K562 (cell line): Measurements from ENCODE around the gene ZNF460. TPM values are rescaled to one million over a fixed set of nuclear protein-coding genes. Genes with fewer than 3 reads are reported as not detected.

ENCODE experiments used
- ARHGAP35 ChIP-seq: fragments of 450-650 bp; IDR thresholded peaks from 2 replicates; pipeline ENCODE4 v1.6.1; 2018; ENCODE audit not compliant: partially characterized antibody
- CBFA2T2 ChIP-seq: fragments of 450-650 bp; conservative IDR thresholded peaks from 2 replicates; pipeline ENCODE4 v1.6.1; 2017; ENCODE audit warnings: mild to moderate bottlenecking
- CSDE1 ChIP-seq, 2 experiments: fragments of 450-650 bp; IDR thresholded peaks; 2 replicates each; pipeline ENCODE4 v1.6.1; 2016; ENCODE audit warnings: mild to moderate bottlenecking in 1 of 2
- DACH1 ChIP-seq: fragments of 450-650 bp; IDR thresholded peaks from 2 replicates; pipeline ENCODE4 v1.6.1; 2018; ENCODE audit not compliant: partially characterized antibody
- ESRRB ChIP-seq: fragments of 250-450 bp; sonication (Bioruptor Pico); IDR thresholded peaks from 2 replicates; pipeline ENCODE4 v1.5.0; 2020; ENCODE audit warnings: mild to moderate bottlenecking, moderate library complexity, borderline replicate concordance
- MTA3 ChIP-seq: fragments of 450-650 bp; formaldehyde crosslinking; IDR thresholded peaks from 2 replicates; pipeline ENCODE4 v1.6.1; 2017; ENCODE audit warnings: mild to moderate bottlenecking, borderline replicate concordance
- MYC ChIP-seq, 2 experiments: fragments of 250-450 bp in 1 of 2; sonication (Bioruptor Pico) in 1 of 2; IDR thresholded peaks; 2 replicates each; pipeline versions ENCODE4 v1.5.1 to v1.6.1; 2012 to 2021; ENCODE audit warnings: low read depth in 2 of 2, borderline replicate concordance in 1 of 2, improper control_type of control experiment in 1 of 2, low read length in 1 of 2, mild to moderate bottlenecking in 1 of 2, moderate library complexity in 1 of 2
- NCOA6 ChIP-seq: fragments of 450-650 bp; IDR thresholded peaks from 2 replicates; pipeline ENCODE4 v1.6.1; 2017; ENCODE audit warnings: mild to moderate bottlenecking
- PTRF ChIP-seq: fragments of 450-650 bp; IDR thresholded peaks from 2 replicates; pipeline ENCODE4 v1.6.1; 2016; ENCODE audit warnings: mild to moderate bottlenecking, missing genetic modification characterization, missing compliant biosample characterization
- RB1 ChIP-seq: fragments of 450-650 bp; IDR thresholded peaks from 2 replicates; pipeline ENCODE4 v1.6.1; 2017; ENCODE audit warnings: low read depth, mild to moderate bottlenecking
- SAP30 ChIP-seq: fragments of 200-600 bp; sonication (generic); IDR thresholded peaks from 2 replicates; pipeline ENCODE4 v1.6.1; 2012; ENCODE audit warnings: borderline replicate concordance, low read depth, mild to moderate bottlenecking, moderate library complexity, low read length, control low read depth, inconsistent platforms; ENCODE audit not compliant: insufficient read depth, poor library complexity, severe bottlenecking
- ZBTB7A ChIP-seq: IDR thresholded peaks from 2 replicates; pipeline ENCODE4 v1.6.1; 2011; ENCODE audit warnings: low read depth, mild to moderate bottlenecking, low read length, moderate library complexity, borderline replicate concordance; ENCODE audit not compliant: control insufficient read depth
- ZNF165 ChIP-seq: fragments of 250-450 bp; sonication (Bioruptor Pico); IDR thresholded peaks from 2 replicates; pipeline ENCODE4 v1.4.0; 2020; ENCODE audit warnings: borderline replicate concordance
- ZNF197 ChIP-seq: fragments of 200-800 bp; sonication (Bioruptor generic); IDR thresholded peaks from 2 replicates; pipeline ENCODE4 v1.6.1; 2016; ENCODE audit warnings: low read depth, missing genetic modification characterization, missing compliant biosample characterization
- ZNF217 ChIP-seq: sonication (generic); formaldehyde crosslinking; IDR thresholded peaks from 2 replicates; pipeline ENCODE4 v1.8.0; 2022; ENCODE audit warnings: mild to moderate bottlenecking, missing genetic modification reagents
- ZNF347 ChIP-seq: fragments of 450-650 bp; formaldehyde crosslinking; IDR thresholded peaks from 2 replicates; pipeline ENCODE4 v1.4.0; 2020; ENCODE audit warnings: low read depth, mild to moderate bottlenecking, moderate library complexity
- polyA plus RNA-seq, 8 experiments: library from polyadenylated mRNA; depleted of rRNA in 4 of 8; stranded (reverse) in 5 of 8; unstranded in 3 of 8; fragments of >200 nt; fragmentation: Nextera tagmentation in 2 of 8; fragmentation: Illumina TruSeq in 1 of 8; extraction: Ambion mirVana in 2 of 8; extraction: Trizol in 1 of 8; gene quantifications; 2 replicates each; pipeline versions ENCODE4 v1.2.1 to v1.2.3, GENCODE V29; 2011 to 2014; ENCODE audit warnings: inconsistent platforms in 1 of 8, missing spikeins in 1 of 8
- total RNA-seq, 7 experiments: library from RNA; depleted of rRNA in 6 of 7; stranded (reverse); fragments of >200 nt in 6 of 7; fragmentation: Illumina TruSeq in 2 of 7; extraction: Trizol in 2 of 7; gene quantifications; 2 replicates each; pipeline versions ENCODE4 v1.2.1 to v1.2.3, GENCODE V29; 2011 to 2021; ENCODE audit warnings: low replicate concordance in 1 of 7
- TF ChIP-seq, protein P1 (sequence below): conservative IDR thresholded peaks from 2 replicates; pipeline ENCODE4 v1.6.1; 2011; ENCODE audit warnings: low read depth, mild to moderate bottlenecking, low read length; ENCODE audit not compliant: control insufficient read depth
- TF ChIP-seq, protein P2 (sequence below): sonication (generic); formaldehyde crosslinking; IDR thresholded peaks from 2 replicates; pipeline ENCODE4 v1.8.0; 2022; ENCODE audit warnings: missing genetic modification reagents, mild to moderate bottlenecking, borderline replicate concordance
- TF ChIP-seq, protein P3 (sequence below): fragments of 250-450 bp; sonication (Bioruptor Pico); IDR thresholded peaks from 2 replicates; pipeline ENCODE4 v1.9.0; 2021; ENCODE audit warnings: mild to moderate bottlenecking, inconsistent platforms
- TF ChIP-seq, protein P4 (sequence below): fragments of 250-450 bp; sonication (Bioruptor Pico); IDR thresholded peaks from 2 replicates; pipeline ENCODE4 v1.8.0; 2021; ENCODE audit warnings: moderate library complexity, mild to moderate bottlenecking, inconsistent platforms

The ZNF460 gene
- total and polyA plus RNA-seq, 9 of the 15 experiments (the other 6 are each of a cell fraction or from before 2014, with no cell fraction given): 0.45 to 36.2 (median 16.6) TPM

DNA sequence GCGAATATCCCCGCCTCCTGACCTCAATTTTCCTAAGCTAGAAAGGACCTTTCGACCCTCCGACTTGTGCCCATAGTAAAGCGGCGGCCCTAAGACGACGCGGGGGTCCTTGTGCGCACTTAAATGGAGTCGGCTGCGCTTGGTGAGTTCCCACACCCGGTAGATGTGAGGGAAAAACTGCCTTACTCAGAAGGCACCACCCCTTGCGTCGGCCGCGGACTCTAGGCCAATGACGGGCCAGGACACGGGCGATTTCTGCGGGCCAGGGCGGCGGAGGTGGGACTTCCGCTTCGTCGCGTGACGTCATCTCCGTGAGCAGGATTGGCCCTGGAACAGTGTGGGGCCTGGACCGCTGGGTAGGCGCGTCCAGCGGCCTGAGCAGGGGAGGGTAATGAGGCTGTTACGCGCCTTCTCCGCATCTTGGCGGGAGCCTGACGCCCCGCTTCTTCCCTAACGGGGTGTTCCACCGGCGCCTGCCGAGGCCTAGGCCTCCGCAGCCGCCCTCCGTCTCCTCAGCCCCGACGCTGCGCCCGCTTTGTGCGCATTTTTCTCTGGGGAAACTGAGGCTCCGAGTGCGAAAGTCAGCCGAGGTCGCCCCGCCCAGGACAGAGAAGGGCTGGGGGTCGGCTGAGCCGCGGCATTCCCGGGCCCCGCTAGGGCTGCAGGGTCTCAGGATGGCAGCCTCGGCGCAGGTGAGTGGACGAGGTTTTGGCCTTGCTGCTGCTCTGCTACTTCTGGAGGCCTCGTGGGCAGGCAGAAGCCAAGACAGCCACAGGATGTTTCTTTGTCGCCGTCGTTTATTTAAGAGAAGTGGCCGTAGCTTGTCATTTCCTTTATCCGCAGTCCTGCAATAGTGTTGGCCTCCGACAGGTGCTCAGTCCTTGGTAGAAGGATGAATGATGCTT, 40.1 kb downstream of the ZNF460 start, which contains the start of gene ZNF543 (continued):
- TF ChIP-seq ZBTB7A: no peak
- TF ChIP-seq PTRF (tag): no peak
- peak in 1 of 2 experiments; percentile 34; a peak in 1 of 4 replicates for TF ChIP-seq CSDE1 (IDR thresholded peaks at IDR 0.05)
- no peak for TF ChIP-seq ARHGAP35
- no peak for TF ChIP-seq ZNF217
- peak; percentile 35; the same call in 1 of the 2 replicates for TF ChIP-seq ZNF165 (CRISPR knock-in tag)
- no peak for TF ChIP-seq NCOA6
- TF ChIP-seq, protein P1, sequence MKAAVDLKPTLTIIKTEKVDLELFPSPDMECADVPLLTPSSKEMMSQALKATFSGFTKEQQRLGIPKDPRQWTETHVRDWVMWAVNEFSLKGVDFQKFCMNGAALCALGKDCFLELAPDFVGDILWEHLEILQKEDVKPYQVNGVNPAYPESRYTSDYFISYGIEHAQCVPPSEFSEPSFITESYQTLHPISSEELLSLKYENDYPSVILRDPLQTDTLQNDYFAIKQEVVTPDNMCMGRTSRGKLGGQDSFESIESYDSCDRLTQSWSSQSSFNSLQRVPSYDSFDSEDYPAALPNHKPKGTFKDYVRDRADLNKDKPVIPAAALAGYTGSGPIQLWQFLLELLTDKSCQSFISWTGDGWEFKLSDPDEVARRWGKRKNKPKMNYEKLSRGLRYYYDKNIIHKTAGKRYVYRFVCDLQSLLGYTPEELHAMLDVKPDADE: no peak
- TF ChIP-seq, protein P2, sequence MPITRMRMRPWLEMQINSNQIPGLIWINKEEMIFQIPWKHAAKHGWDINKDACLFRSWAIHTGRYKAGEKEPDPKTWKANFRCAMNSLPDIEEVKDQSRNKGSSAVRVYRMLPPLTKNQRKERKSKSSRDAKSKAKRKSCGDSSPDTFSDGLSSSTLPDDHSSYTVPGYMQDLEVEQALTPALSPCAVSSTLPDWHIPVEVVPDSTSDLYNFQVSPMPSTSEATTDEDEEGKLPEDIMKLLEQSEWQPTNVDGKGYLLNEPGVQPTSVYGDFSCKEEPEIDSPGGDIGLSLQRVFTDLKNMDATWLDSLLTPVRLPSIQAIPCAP (CRISPR knock-in tag): no peak
- no peak for TF ChIP-seq ZNF347 (CRISPR knock-in tag)
- TF ChIP-seq ZNF197 (CRISPR knock-in tag): no peak
- TF ChIP-seq ESRRB (CRISPR knock-in tag): no peak
- no peak for TF ChIP-seq SAP30
- no peak for TF ChIP-seq CBFA2T2
- no peak for TF ChIP-seq MTA3
- peak; percentile 18; the same call in 1 of the 2 replicates for TF ChIP-seq RB1
- TF ChIP-seq, protein P3, sequence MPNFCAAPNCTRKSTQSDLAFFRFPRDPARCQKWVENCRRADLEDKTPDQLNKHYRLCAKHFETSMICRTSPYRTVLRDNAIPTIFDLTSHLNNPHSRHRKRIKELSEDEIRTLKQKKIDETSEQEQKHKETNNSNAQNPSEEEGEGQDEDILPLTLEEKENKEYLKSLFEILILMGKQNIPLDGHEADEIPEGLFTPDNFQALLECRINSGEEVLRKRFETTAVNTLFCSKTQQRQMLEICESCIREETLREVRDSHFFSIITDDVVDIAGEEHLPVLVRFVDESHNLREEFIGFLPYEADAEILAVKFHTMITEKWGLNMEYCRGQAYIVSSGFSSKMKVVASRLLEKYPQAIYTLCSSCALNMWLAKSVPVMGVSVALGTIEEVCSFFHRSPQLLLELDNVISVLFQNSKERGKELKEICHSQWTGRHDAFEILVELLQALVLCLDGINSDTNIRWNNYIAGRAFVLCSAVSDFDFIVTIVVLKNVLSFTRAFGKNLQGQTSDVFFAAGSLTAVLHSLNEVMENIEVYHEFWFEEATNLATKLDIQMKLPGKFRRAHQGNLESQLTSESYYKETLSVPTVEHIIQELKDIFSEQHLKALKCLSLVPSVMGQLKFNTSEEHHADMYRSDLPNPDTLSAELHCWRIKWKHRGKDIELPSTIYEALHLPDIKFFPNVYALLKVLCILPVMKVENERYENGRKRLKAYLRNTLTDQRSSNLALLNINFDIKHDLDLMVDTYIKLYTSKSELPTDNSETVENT (CRISPR knock-in tag): peak; percentile 43; the same call in 1 of the 2 replicates
- no peak for TF ChIP-seq DACH1
- TF ChIP-seq MYC (IDR thresholded peaks at IDR 0.05; ENCODE audit: low read depth, low read length): peak; percentile 13; the same call in 1 of the 2 replicates
- TF ChIP-seq MYC (CRISPR knock-in tag; IDR thresholded peaks at IDR 0.05; ENCODE audit: borderline replicate concordance, low read depth): no peak
- TF ChIP-seq, protein P4, sequence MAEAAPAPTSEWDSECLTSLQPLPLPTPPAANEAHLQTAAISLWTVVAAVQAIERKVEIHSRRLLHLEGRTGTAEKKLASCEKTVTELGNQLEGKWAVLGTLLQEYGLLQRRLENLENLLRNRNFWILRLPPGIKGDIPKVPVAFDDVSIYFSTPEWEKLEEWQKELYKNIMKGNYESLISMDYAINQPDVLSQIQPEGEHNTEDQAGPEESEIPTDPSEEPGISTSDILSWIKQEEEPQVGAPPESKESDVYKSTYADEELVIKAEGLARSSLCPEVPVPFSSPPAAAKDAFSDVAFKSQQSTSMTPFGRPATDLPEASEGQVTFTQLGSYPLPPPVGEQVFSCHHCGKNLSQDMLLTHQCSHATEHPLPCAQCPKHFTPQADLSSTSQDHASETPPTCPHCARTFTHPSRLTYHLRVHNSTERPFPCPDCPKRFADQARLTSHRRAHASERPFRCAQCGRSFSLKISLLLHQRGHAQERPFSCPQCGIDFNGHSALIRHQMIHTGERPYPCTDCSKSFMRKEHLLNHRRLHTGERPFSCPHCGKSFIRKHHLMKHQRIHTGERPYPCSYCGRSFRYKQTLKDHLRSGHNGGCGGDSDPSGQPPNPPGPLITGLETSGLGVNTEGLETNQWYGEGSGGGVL (CRISPR knock-in tag): no peak
